Measurements from ENCODE around the gene ZBTB4. TPM values are rescaled to one million over a fixed set of nuclear protein-coding genes. Genes with fewer than 3 reads are reported as not detected.
"Not testable (repeated sequence)": the region's sequence is repeated elsewhere in the genome, so short reads cannot be mapped to it uniquely, and the experiment has no call there.

Gene ZBTB4
- total and polyA plus RNA-seq, 2 experiments from 2014 or later = 3.6 to 11.2 TPM

- Histone ChIP-seq H3K4me1 (ENCODE audit: insufficient read depth) (peaks cover 25% of the 10 kb centered on the region), H3K27ac (ENCODE audit: low read depth) (peak overlapping the region; percentile 95), H3K27me3 (ENCODE audit: insufficient read depth) (no peaks in the 10 kb centered on the region), H3K4me2 (peak overlapping the region; percentile 78), H3K9me2 (ENCODE audit: insufficient read depth) (no peaks in the 10 kb centered on the region), H3K36me3 (ENCODE audit: insufficient read depth) (no peaks in the 10 kb centered on the region), H3K79me2 (replicated peaks; ENCODE audit: insufficient read depth) (peaks cover 54% of the 10 kb centered on the region), H3K4me3 (peak overlapping the region; percentile 86), H3F3A (replicated peaks; ENCODE audit: low read depth) (peaks cover 20% of the 10 kb centered on the region; the same call in 1 of the 2 replicates), H2AFZ (0 out of 2 replicates have a peak overlapping the region, but pooled peaks have one; percentile 2), H4K20me1 (replicated peaks; ENCODE audit: insufficient read depth) (peaks cover 17% of the 10 kb centered on the region)
- peak; percentile 95 for DNase-seq (ENCODE audit: low spot score)
- H3K27me3 Mint-ChIP-seq (ENCODE audit: insufficient read depth, low read depth, poor library complexity) = peaks cover 33% of the 10 kb centered on the region
- peak; percentile 88 for TF ChIP-seq CREB1 (CRISPR knock-in tag; IDR thresholded peaks at IDR 0.05; ENCODE audit: low read depth)
- TF ChIP-seq POLR2AphosphoS5 (IDR thresholded peaks at IDR 0.05; ENCODE audit: low read depth) = no peak; the same call in 1 of the 2 replicates
- TF ChIP-seq, protein P1, sequence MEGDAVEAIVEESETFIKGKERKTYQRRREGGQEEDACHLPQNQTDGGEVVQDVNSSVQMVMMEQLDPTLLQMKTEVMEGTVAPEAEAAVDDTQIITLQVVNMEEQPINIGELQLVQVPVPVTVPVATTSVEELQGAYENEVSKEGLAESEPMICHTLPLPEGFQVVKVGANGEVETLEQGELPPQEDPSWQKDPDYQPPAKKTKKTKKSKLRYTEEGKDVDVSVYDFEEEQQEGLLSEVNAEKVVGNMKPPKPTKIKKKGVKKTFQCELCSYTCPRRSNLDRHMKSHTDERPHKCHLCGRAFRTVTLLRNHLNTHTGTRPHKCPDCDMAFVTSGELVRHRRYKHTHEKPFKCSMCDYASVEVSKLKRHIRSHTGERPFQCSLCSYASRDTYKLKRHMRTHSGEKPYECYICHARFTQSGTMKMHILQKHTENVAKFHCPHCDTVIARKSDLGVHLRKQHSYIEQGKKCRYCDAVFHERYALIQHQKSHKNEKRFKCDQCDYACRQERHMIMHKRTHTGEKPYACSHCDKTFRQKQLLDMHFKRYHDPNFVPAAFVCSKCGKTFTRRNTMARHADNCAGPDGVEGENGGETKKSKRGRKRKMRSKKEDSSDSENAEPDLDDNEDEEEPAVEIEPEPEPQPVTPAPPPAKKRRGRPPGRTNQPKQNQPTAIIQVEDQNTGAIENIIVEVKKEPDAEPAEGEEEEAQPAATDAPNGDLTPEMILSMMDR (conservative IDR thresholded peaks at IDR 0.05; ENCODE audit: low read depth in 2 of 2) = peak in 1 of 2 experiments; percentile 48; a peak in 2 of 4 replicates
- TF ChIP-seq, protein P2, sequence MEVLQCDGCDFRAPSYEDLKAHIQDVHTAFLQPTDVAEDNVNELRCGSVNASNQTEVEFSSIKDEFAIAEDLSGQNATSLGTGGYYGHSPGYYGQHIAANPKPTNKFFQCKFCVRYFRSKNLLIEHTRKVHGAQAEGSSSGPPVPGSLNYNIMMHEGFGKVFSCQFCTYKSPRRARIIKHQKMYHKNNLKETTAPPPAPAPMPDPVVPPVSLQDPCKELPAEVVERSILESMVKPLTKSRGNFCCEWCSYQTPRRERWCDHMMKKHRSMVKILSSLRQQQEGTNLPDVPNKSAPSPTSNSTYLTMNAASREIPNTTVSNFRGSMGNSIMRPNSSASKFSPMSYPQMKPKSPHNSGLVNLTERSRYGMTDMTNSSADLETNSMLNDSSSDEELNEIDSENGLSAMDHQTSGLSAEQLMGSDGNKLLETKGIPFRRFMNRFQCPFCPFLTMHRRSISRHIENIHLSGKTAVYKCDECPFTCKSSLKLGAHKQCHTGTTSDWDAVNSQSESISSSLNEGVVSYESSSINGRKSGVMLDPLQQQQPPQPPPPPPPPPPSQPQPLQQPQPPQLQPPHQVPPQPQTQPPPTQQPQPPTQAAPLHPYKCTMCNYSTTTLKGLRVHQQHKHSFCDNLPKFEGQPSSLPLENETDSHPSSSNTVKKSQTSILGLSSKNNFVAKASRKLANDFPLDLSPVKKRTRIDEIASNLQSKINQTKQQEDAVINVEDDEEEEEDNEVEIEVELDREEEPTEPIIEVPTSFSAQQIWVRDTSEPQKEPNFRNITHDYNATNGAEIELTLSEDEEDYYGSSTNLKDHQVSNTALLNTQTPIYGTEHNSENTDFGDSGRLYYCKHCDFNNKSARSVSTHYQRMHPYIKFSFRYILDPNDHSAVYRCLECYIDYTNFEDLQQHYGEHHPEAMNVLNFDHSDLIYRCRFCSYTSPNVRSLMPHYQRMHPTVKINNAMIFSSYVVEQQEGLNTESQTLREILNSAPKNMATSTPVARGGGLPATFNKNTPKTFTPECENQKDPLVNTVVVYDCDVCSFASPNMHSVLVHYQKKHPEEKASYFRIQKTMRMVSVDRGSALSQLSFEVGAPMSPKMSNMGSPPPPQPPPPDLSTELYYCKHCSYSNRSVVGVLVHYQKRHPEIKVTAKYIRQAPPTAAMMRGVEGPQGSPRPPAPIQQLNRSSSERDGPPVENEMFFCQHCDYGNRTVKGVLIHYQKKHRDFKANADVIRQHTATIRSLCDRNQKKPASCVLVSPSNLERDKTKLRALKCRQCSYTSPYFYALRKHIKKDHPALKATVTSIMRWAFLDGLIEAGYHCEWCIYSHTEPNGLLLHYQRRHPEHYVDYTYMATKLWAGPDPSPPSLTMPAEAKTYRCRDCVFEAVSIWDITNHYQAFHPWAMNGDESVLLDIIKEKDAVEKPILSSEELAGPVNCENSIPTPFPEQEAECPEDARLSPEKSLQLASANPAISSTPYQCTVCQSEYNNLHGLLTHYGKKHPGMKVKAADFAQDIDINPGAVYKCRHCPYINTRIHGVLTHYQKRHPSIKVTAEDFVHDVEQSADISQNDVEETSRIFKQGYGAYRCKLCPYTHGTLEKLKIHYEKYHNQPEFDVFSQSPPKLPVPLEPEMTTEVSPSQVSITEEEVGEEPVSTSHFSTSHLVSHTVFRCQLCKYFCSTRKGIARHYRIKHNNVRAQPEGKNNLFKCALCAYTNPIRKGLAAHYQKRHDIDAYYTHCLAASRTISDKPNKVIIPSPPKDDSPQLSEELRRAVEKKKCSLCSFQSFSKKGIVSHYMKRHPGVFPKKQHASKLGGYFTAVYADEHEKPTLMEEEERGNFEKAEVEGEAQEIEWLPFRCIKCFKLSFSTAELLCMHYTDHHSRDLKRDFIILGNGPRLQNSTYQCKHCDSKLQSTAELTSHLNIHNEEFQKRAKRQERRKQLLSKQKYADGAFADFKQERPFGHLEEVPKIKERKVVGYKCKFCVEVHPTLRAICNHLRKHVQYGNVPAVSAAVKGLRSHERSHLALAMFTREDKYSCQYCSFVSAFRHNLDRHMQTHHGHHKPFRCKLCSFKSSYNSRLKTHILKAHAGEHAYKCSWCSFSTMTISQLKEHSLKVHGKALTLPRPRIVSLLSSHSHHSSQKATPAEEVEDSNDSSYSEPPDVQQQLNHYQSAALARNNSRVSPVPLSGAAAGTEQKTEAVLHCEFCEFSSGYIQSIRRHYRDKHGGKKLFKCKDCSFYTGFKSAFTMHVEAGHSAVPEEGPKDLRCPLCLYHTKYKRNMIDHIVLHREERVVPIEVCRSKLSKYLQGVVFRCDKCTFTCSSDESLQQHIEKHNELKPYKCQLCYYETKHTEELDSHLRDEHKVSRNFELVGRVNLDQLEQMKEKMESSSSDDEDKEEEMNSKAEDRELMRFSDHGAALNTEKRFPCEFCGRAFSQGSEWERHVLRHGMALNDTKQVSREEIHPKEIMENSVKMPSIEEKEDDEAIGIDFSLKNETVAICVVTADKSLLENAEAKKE (CRISPR knock-in tag; IDR thresholded peaks at IDR 0.05) = no peak
- no peak for TF ChIP-seq JUNB (IDR thresholded peaks at IDR 0.05; ENCODE audit: unreplicated experiment)
- peak; percentile 59 for ATAC-seq
- H3K4me3 Mint-ChIP-seq = peak overlapping the region; percentile 93
- peak overlapping the region; percentile 99 for H3K27ac Mint-ChIP-seq
- peaks cover 25% of the 10 kb centered on the region for H3K36me3 Mint-ChIP-seq (ENCODE audit: low read depth)
- no peaks in the 10 kb centered on the region; the same call in 1 of the 3 replicates for H3K9me3 Mint-ChIP-seq
- peaks cover 52% of the 10 kb centered on the region for H3K4me1 Mint-ChIP-seq
Observed at GRCh38 chr17:7483255-7484066, 4.0 kb upstream of the ZBTB4 start.

DNA sequence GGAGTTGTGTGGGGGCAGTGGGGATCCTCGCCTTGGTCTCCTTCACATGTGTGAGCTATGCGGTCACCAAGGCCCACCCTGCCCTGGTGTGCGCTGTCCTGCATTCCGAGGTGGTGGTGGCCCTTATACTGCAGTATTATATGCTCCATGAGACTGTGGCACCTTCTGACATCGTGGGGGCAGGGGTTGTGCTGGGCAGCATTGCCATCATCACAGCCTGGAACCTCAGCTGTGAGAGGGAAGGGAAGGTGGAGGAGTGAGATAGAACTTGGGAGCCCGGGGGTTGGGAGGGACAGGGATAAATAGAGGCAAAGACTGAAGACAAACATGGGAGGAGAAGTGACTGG is 3.3 kb upstream of the ZBTB4 start:
- Mint-ChIP-seq H3K36me3 (ENCODE audit: low read depth) (peaks cover 23% of the 10 kb centered on the region), H3K27ac (peak overlapping the region; percentile 99), H3K4me3 (peak overlapping the region; percentile 93), H3K4me1 (peaks cover 58% of the 10 kb centered on the region), H3K27me3 (ENCODE audit: insufficient read depth, low read depth, poor library complexity) (peaks cover 35% of the 10 kb centered on the region)
- ATAC-seq; H2AFZ ChIP-seq; H3K27ac ChIP-seq (ENCODE audit: low read depth); H3K27me3 ChIP-seq (ENCODE audit: insufficient read depth); H3K9me3 Mint-ChIP-seq; H3K9me2 ChIP-seq (ENCODE audit: insufficient read depth); DNase-seq (ENCODE audit: low spot score); H3K36me3 ChIP-seq (ENCODE audit: insufficient read depth): not testable (repeated sequence)
- Histone ChIP-seq H3K4me2 (peak overlapping the region; percentile 78), H3K4me1 (ENCODE audit: insufficient read depth) (peaks cover 31% of the 10 kb centered on the region), H3K4me3 (peak overlapping the region; percentile 86; the same call in 1 of the 2 replicates), H4K20me1 (replicated peaks; ENCODE audit: insufficient read depth) (peaks cover 17% of the 10 kb centered on the region), H3F3A (replicated peaks; ENCODE audit: low read depth) (peaks cover 20% of the 10 kb centered on the region; the same call in 1 of the 2 replicates), H3K79me2 (replicated peaks; ENCODE audit: insufficient read depth) (peaks cover 52% of the 10 kb centered on the region)

DNA sequence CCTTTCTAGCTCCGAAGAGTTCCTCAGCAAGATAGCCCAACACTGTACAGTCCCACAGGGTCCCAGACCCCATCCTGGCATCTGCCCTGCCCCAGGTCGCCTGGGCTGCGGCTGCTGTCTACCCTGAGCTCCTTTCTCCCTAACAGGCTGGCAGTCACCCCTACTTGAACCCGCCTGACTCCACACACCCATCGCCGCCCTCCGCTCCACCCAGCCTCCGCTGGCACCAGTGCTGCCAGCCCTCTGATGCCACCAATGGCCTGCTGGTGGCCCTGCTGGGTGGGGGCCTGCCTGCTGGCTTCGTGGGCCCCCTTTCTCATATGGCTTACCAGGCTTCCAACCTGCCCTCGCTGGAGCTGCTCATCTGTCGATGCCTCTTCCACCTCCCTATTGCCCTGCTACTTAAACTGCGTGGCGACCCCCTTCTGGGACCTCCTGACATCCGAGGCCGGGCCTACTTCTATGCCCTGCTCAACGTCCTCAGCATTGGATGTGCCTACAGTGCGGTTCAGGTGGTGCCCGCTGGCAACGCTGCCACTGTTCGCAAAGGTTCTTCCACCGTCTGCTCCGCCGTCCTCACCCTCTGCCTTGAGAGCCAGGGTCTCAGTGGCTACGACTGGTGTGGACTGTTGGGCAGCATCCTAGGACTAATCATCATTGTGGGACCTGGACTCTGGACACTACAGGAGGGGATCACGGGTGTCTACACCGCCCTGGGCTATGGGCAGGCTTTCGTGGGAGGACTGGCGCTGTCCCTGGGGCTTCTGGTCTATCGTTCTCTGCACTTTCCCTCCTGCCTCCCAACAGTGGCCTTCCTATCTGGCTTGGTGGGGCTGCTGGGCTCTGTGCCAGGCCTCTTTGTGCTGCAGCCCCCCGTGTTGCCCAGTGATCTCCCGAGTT is 2.7 kb upstream of the ZBTB4 start:
- not testable (repeated sequence) for H3K9me3 Mint-ChIP-seq; H3K27ac ChIP-seq (ENCODE audit: low read depth); H2AFZ ChIP-seq; H3K27me3 ChIP-seq (ENCODE audit: insufficient read depth); ATAC-seq; H3K4me2 ChIP-seq; H3K36me3 ChIP-seq (ENCODE audit: insufficient read depth); H3K4me3 ChIP-seq; H3K27ac Mint-ChIP-seq; H3K9me2 ChIP-seq (ENCODE audit: insufficient read depth); DNase-seq (ENCODE audit: low spot score)
- Mint-ChIP-seq H3K36me3 (ENCODE audit: low read depth) (peaks cover 17% of the 10 kb centered on the region), H3K4me3 (peak overlapping the region; percentile 30; the same call in 1 of the 3 replicates), H3K4me1 (peaks cover 56% of the 10 kb centered on the region), H3K27me3 (ENCODE audit: insufficient read depth, low read depth, poor library complexity) (peaks cover 33% of the 10 kb centered on the region)
- Histone ChIP-seq H3K4me1 (ENCODE audit: insufficient read depth) (peaks cover 31% of the 10 kb centered on the region), H3F3A (replicated peaks; ENCODE audit: low read depth) (peaks cover 14% of the 10 kb centered on the region; the same call in 1 of the 2 replicates), H3K79me2 (replicated peaks; ENCODE audit: insufficient read depth) (peaks cover 52% of the 10 kb centered on the region), H4K20me1 (replicated peaks; ENCODE audit: insufficient read depth) (peaks cover 15% of the 10 kb centered on the region)
